Neural cell (in vitro differentiated cells): ENCODE measurements around the gene HERPUD2. TPM values are rescaled to one million over a fixed set of nuclear protein-coding genes. Genes with fewer than 3 reads are reported as not detected.

ENCODE experiments used
- H2AFZ ChIP-seq: fragments of 200-600, 300-800 bp; sonication (generic), shearing (Covaris generic); 2 replicates; pipeline ENCODE4 v1.6.0; 2014; ENCODE audit warnings: low read depth, mild to moderate bottlenecking, antibody characterized with exemption, low read length, moderate library complexity
- H3F3A ChIP-seq: fragments of 200-600 bp; shearing (Covaris generic); 2 replicates; pipeline ENCODE4 v1.6.1; 2016; ENCODE audit warnings: mild to moderate bottlenecking, moderate library complexity, mixed read lengths, antibody characterized with exemption, low read length; ENCODE audit not compliant: insufficient read depth, poor library complexity, severe bottlenecking
- H3K27ac ChIP-seq: fragments of 200-600, 300-800 bp; sonication (generic), shearing (Covaris generic); 2 replicates; pipeline ENCODE4 v1.5.1; 2014; ENCODE audit warnings: mild to moderate bottlenecking, low read length, moderate library complexity
- H3K27me3 ChIP-seq: fragments of 300-800, 200-600 bp; sonication (generic), shearing (Covaris generic); 2 replicates; pipeline ENCODE4 v1.6.0; 2014; ENCODE audit warnings: mild to moderate bottlenecking, low read depth, low read length, moderate library complexity; ENCODE audit not compliant: insufficient read depth
- H3K36me3 ChIP-seq: fragments of 300-800, 200-600 bp; sonication (generic), shearing (Covaris generic); 2 replicates; pipeline ENCODE4 v1.5.1; 2014; ENCODE audit warnings: mild to moderate bottlenecking, antibody characterized with exemption, low read length, moderate library complexity; ENCODE audit not compliant: insufficient read depth
- H3K4me2 ChIP-seq: fragments of 300-800, 200-600 bp; sonication (generic), shearing (Covaris generic); 2 replicates; pipeline ENCODE4 v1.6.0; 2014; ENCODE audit warnings: mild to moderate bottlenecking, low read length
- H3K4me3 ChIP-seq: fragments of 300-800, 200-600 bp; sonication (generic), shearing (Covaris generic); 2 replicates; pipeline ENCODE4 v1.5.1; 2014; ENCODE audit warnings: mild to moderate bottlenecking, low read length, moderate library complexity
- H3K79me2 ChIP-seq: fragments of 200-600 bp; shearing (Covaris generic); replicated peaks from 2 replicates; pipeline ENCODE4 v1.6.0; 2014; ENCODE audit warnings: mild to moderate bottlenecking, low read length, moderate library complexity; ENCODE audit not compliant: insufficient read depth
- H3K9ac ChIP-seq: fragments of 300-800, 200-600 bp; sonication (generic), shearing (Covaris generic); 2 replicates; pipeline ENCODE4 v1.6.1; 2016; ENCODE audit warnings: mild to moderate bottlenecking, low read length, mixed read lengths
- H3K9me2 ChIP-seq: fragments of 200-600 bp; shearing (Covaris generic); 2 replicates; pipeline ENCODE4 v1.6.1; 2016; ENCODE audit warnings: mild to moderate bottlenecking, low read length, mixed read lengths; ENCODE audit not compliant: insufficient read depth
- H3K9me3 ChIP-seq: fragments of 200-600, 300-800 bp; sonication (generic), shearing (Covaris generic); 2 replicates; pipeline ENCODE4 v1.6.1; 2016; ENCODE audit warnings: mild to moderate bottlenecking, mixed run types, low read length, moderate library complexity, mixed read lengths
- H4K20me1 ChIP-seq: fragments of 200-600 bp; shearing (Covaris generic); 2 replicates; pipeline ENCODE4 v1.6.1; 2016; ENCODE audit warnings: mild to moderate bottlenecking, mixed run types; ENCODE audit not compliant: insufficient read depth
- CTCF ChIP-seq: fragments of 450-650 bp; IDR thresholded peaks from 2 replicates; pipeline ENCODE4 v1.5.1; 2014; ENCODE audit warnings: antibody characterized with exemption, mild to moderate bottlenecking, moderate library complexity; ENCODE audit not compliant: poor library complexity, severe bottlenecking
- EP300 ChIP-seq: fragments of 450-650 bp; conservative IDR thresholded peaks from 2 replicates; pipeline ENCODE4 v1.6.1; 2014; ENCODE audit warnings: antibody characterized with exemption, mild to moderate bottlenecking, moderate library complexity; ENCODE audit not compliant: poor library complexity, severe bottlenecking
- EZH2 ChIP-seq: fragments of 200-600, 300-800 bp; shearing (Covaris generic), sonication (generic); IDR thresholded peaks from 2 replicates; pipeline ENCODE4 v1.6.1; 2014; ENCODE audit warnings: antibody characterized with exemption, low read length, borderline replicate concordance, mild to moderate bottlenecking; ENCODE audit not compliant: insufficient read depth, poor library complexity, severe bottlenecking
- MXI1 ChIP-seq: fragments of 450-650 bp; conservative IDR thresholded peaks from 2 replicates; pipeline ENCODE4 v1.6.1; 2014; ENCODE audit warnings: antibody characterized with exemption, mild to moderate bottlenecking; ENCODE audit not compliant: poor library complexity, severe bottlenecking
- POLR2AphosphoS5 ChIP-seq: IDR thresholded peaks from 2 replicates; pipeline ENCODE4 v1.6.1; 2012
- RAD21 ChIP-seq: fragments of 450-650 bp; conservative IDR thresholded peaks from 2 replicates; pipeline ENCODE4 v1.6.1; 2014; ENCODE audit warnings: antibody characterized with exemption, mild to moderate bottlenecking, moderate library complexity
- SMC3 ChIP-seq: fragments of 450-650 bp; conservative IDR thresholded peaks from 2 replicates; pipeline ENCODE4 v1.6.1; 2014; ENCODE audit warnings: antibody characterized with exemption, mild to moderate bottlenecking, moderate library complexity; ENCODE audit not compliant: poor library complexity
- TAF1 ChIP-seq: IDR thresholded peaks from 2 replicates; pipeline ENCODE4 v1.6.1; 2012; ENCODE audit warnings: low read depth
- polyA plus RNA-seq: library from polyadenylated mRNA; depleted of rRNA; stranded (reverse); fragments of >200 nt; gene quantifications from 2 replicates; pipeline ENCODE4 v1.2.3, GENCODE V29; 2014
- TF ChIP-seq, protein P1 (sequence below): IDR thresholded peaks from 2 replicates; pipeline ENCODE4 v1.6.1; 2012; ENCODE audit warnings: borderline replicate concordance

HERPUD2 gene
- polyA plus RNA-seq, 1 donor from 2014 or later = 16.7 TPM

DNA sequence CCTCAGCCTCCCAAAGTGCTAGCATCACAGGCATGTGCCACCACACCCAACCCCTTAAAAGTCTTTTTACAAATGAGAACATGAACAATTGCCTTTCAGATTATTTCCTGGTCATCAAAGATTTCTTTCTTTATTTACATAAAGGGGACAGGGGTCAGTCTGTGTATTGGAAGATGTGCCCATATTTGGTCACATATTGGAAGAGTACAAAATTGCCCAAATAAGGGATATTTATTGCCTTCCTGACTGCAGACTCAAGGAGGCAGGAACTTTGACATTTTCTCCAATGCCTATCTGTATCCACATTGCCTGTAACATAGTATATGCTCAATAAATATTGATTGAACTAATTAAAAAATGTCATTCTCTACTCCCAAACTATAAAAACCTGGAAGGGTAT lies 25.9 kb upstream of the HERPUD2 start:
- no peaks in the 10 kb centered on the region for H4K20me1 ChIP-seq
- H3F3A ChIP-seq = no peaks in the 10 kb centered on the region
- TF ChIP-seq POLR2AphosphoS5 = no peak
- TF ChIP-seq CTCF = no peak
- TF ChIP-seq, protein P1, sequence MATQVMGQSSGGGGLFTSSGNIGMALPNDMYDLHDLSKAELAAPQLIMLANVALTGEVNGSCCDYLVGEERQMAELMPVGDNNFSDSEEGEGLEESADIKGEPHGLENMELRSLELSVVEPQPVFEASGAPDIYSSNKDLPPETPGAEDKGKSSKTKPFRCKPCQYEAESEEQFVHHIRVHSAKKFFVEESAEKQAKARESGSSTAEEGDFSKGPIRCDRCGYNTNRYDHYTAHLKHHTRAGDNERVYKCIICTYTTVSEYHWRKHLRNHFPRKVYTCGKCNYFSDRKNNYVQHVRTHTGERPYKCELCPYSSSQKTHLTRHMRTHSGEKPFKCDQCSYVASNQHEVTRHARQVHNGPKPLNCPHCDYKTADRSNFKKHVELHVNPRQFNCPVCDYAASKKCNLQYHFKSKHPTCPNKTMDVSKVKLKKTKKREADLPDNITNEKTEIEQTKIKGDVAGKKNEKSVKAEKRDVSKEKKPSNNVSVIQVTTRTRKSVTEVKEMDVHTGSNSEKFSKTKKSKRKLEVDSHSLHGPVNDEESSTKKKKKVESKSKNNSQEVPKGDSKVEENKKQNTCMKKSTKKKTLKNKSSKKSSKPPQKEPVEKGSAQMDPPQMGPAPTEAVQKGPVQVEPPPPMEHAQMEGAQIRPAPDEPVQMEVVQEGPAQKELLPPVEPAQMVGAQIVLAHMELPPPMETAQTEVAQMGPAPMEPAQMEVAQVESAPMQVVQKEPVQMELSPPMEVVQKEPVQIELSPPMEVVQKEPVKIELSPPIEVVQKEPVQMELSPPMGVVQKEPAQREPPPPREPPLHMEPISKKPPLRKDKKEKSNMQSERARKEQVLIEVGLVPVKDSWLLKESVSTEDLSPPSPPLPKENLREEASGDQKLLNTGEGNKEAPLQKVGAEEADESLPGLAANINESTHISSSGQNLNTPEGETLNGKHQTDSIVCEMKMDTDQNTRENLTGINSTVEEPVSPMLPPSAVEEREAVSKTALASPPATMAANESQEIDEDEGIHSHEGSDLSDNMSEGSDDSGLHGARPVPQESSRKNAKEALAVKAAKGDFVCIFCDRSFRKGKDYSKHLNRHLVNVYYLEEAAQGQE = no peak
- TF ChIP-seq SMC3 = no peak
- TF ChIP-seq EP300 = no peak
- TF ChIP-seq RAD21 = no peak
- TF ChIP-seq EZH2 = no peak
- no peak for TF ChIP-seq TAF1
- no peak for TF ChIP-seq MXI1
- no peak overlapping the region for H3K9ac ChIP-seq
- H3K27me3 ChIP-seq = no peaks in the 10 kb centered on the region
- no peak overlapping the region for H3K4me3 ChIP-seq
- no peaks in the 10 kb centered on the region for H3K9me2 ChIP-seq
- no peak overlapping the region for H2AFZ ChIP-seq
- H3K79me2 ChIP-seq = no peaks in the 10 kb centered on the region
- no peaks in the 10 kb centered on the region for H3K36me3 ChIP-seq
- H3K27ac ChIP-seq = no peak overlapping the region
- no peaks in the 10 kb centered on the region for H3K9me3 ChIP-seq
- H3K4me2 ChIP-seq = no peak overlapping the region

- Histone ChIP-seq H3K9ac (no peak overlapping the region), H3K27ac (no peak overlapping the region), H3K36me3 (no peaks in the 10 kb centered on the region), H3K9me3 (no peaks in the 10 kb centered on the region), H3F3A (no peaks in the 10 kb centered on the region), H3K9me2 (no peaks in the 10 kb centered on the region), H3K79me2 (no peaks in the 10 kb centered on the region), H3K4me2 (no peak overlapping the region), H3K27me3 (no peaks in the 10 kb centered on the region), H3K4me3 (no peak overlapping the region), H2AFZ (no peak overlapping the region), H4K20me1 (no peaks in the 10 kb centered on the region)
- TF ChIP-seq POLR2AphosphoS5 (no peak), TAF1 (no peak), SMC3 (no peak), EP300 (no peak), MXI1 (no peak), RAD21 (no peak)
Measured at GRCh38 chr7:35720032-35720431, 25.1 kb upstream of the HERPUD2 start.

GRCh38 chr7:35718047-35718446 lies 23.1 kb upstream of the HERPUD2 start:
- H3K4me2 ChIP-seq = no peak overlapping the region
- H2AFZ ChIP-seq = no peak overlapping the region
- no peaks in the 10 kb centered on the region for H3K79me2 ChIP-seq
- H3K9ac ChIP-seq = no peak overlapping the region
- no peak for TF ChIP-seq TAF1
- TF ChIP-seq POLR2AphosphoS5 = no peak
- TF ChIP-seq EZH2 = no peak
- TF ChIP-seq, protein P1 = no peak
- no peak for TF ChIP-seq EP300
- TF ChIP-seq RAD21 = no peak
- TF ChIP-seq CTCF = no peak
- TF ChIP-seq MXI1 = no peak
- TF ChIP-seq SMC3 = no peak
- H3K4me3 ChIP-seq = no peak overlapping the region
- H4K20me1 ChIP-seq = no peaks in the 10 kb centered on the region
- no peaks in the 10 kb centered on the region for H3F3A ChIP-seq
- H3K27me3 ChIP-seq = no peaks in the 10 kb centered on the region
- no peaks in the 10 kb centered on the region for H3K36me3 ChIP-seq
- no peak overlapping the region for H3K27ac ChIP-seq
- H3K9me3 ChIP-seq = no peaks in the 10 kb centered on the region
- no peaks in the 10 kb centered on the region for H3K9me2 ChIP-seq
